GM12891 (cell line): ENCODE data around the gene LIN28A.

Source experiments
- DNase-seq: peaks from one replicate; pipeline ENCODE4 v3.0.0; 2011; ENCODE audit warnings: low spot score; ENCODE audit not compliant: insufficient read length
- FAIRE-seq: peaks from 2 replicates; lab custom pipeline; 2011; peaks lifted over from hg19 to GRCh38; lab: Jason Lieb, UNC
- PAX5 ChIP-seq: IDR thresholded peaks from 2 replicates; pipeline ENCODE4 v1.6.1; 2011; ENCODE audit warnings: low read length, moderate library complexity, mild to moderate bottlenecking; ENCODE audit not compliant: insufficient read depth, severe bottlenecking
- POLR2A ChIP-seq: IDR thresholded peaks from 2 replicates; pipeline ENCODE4 v1.6.1; 2011; ENCODE audit warnings: low read depth, low read length, control low read depth
- POLR2AphosphoS5 ChIP-seq: IDR thresholded peaks from 2 replicates; pipeline ENCODE4 v1.6.1; 2011; ENCODE audit warnings: low read depth, low read length, control low read depth
- POU2F2 ChIP-seq: IDR thresholded peaks from 2 replicates; pipeline ENCODE4 v1.6.1; 2011; ENCODE audit warnings: low read depth, mild to moderate bottlenecking, control low read depth, low read length, moderate library complexity
- SPI1 ChIP-seq: IDR thresholded peaks from 2 replicates; pipeline ENCODE4 v1.6.1; 2011; ENCODE audit warnings: low read depth, low read length, control low read depth
- TAF1 ChIP-seq: IDR thresholded peaks from 2 replicates; pipeline ENCODE4 v1.6.1; 2011; ENCODE audit warnings: low read depth, low read length, control low read depth

Gene LIN28A

DNA sequence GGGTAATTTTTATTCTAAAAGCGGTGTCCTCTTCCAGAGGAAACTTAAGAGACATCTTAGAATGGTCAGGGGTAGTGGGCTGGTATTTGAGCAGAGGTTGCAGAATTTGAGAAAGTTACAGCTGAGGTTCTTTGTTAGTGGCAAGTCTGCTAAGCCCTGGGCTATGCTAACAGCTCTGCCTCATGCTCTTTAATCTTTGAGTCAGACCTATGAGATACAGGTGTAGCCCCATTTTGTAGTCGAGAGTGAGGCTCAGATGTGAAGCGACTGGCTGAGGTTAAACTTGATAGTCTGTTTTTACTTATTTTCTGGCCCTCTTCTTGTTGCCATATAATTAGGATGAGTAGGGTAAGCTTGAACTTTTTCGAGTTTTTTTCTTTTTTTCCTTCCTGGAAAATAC is 66.3 kb downstream of the LIN28A start:
- no peak for TF ChIP-seq POLR2AphosphoS5
- TF ChIP-seq PAX5: no peak
- no peak for TF ChIP-seq SPI1
- TF ChIP-seq POU2F2: no peak
- no peak for TF ChIP-seq TAF1
- no peak; the same call in 1 of the 2 replicates for TF ChIP-seq POLR2A
- FAIRE-seq (no peak), DNase-seq (no peak)

DNA sequence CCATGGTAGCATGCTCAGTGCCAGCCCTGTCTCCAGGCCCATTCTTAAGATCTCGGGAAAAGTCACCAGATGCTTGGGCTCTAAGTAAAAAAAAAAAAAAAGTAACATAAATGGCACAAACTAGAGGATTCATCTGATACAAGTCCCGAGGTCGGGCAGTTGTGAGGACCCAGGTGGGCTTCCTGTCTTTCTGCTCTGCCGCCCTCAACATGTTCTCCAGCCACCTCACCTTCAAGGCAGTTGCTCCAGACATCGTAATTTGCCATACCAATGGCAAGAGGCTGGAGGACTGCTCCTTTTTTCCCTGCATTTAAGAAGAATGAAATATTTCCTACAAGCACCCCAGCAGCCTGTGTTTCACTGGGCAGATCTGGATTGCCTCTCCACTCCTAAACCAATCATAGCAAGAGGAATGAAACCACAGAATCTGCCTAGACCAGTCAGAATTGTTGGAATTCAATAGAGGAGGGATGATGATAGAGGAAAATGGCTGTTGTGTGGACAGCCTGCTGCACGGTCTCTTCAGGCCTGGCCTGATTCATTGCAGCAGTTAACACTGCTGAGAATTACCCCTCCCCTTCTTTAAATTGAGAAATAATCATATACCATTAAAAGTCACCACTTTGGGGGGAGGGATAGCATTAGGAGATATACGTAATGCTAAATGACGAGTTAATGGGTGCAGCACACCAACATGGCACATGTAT is 67.0 kb downstream of the LIN28A start:
- TF ChIP-seq POLR2AphosphoS5: peak; percentile 50
- TF ChIP-seq TAF1: no peak
- TF ChIP-seq SPI1: no peak
- 0 out of 2 replicates have a peak, but pooled peaks have one; percentile 33 for TF ChIP-seq POLR2A
- FAIRE-seq (no peak), DNase-seq (no peak)

DNA sequence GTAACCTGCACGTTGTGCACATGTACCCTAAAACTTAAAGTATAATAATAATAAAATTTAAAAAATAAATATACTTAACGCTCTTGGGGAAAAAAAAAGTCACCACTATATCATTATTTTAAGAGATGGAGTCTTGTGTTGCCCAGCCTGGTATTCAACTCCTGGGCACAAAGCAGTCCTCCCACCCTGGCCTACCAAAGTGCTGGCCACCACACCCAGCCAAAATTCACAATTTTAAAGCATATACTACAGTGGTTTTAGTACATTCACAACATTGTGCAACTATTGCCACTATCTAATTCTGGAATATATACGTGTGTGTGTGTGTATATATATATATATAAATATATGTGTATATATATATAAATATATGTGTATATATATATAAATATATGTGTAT is 67.5 kb downstream of the LIN28A start:
- DNase-seq: no peak
- TF ChIP-seq TAF1 (no peak), POLR2AphosphoS5 (no peak), POU2F2 (no peak), POLR2A (no peak), PAX5 (no peak), SPI1 (no peak)
- FAIRE-seq: no peak

DNA sequence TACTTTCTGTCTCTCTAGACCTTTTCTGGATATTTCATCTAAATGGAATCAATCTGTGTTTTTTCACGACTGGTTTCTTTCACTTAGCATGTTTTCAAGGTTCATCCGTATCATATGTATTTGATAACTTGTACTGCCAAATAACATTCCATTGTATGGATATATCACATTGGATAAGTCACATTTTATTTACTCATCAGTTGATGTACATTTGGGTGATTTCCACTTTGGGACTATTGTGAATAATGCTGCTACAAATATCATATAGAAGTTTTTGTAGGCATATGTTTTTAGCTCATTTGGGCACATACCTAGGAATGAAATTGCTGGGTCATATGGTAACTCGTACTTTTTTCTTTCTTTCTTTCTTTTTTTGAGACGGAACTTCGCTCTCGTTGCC is 68.4 kb downstream of the LIN28A start:
- DNase-seq: no peak
- TF ChIP-seq POU2F2 (no peak), SPI1 (no peak)
- no peak for FAIRE-seq
